ENCODE data around the gene VRK3.
"Not testable (repeated sequence)": the region's sequence is repeated elsewhere in the genome, so short reads cannot be mapped to it uniquely, and the experiment has no call there.

GRCh38 chr19:49969355-49969754 is 55.8 kb downstream of the VRK3 start:
- not testable (repeated sequence) for TF ChIP-seq CTCF (conservative IDR thresholded peaks at IDR 0.05; ENCODE audit: low read length); EZH2phosphoT487 (IDR thresholded peaks at IDR 0.05; ENCODE audit: borderline replicate concordance)
